ENCODE measurements around the gene MED14.
"Not testable (repeated sequence)": the region's sequence is repeated elsewhere in the genome, so short reads cannot be mapped to it uniquely, and the experiment has no call there.

MED14 gene

GRCh38 chrX:40735325-40736169, at the start of gene MED14:
Gene MED14 (minus strand): TSS chrX:40735542. CDS start chrX:40735412, 130 bp downstream.
- DNase-seq: peak; percentile 95

GRCh38 chrX:40784516-40785151, 49.3 kb upstream of the MED14 start:
- no peak for DNase-seq

GRCh38 chrX:40782644-40783259, 47.4 kb upstream of the MED14 start:
- not testable (repeated sequence) for DNase-seq

- no peak for DNase-seq
These were observed 45.6 kb upstream of the MED14 start for GRCh38 chrX:40780951-40781350.

- DNase-seq: no peak
These were observed 44.7 kb upstream of the MED14 start for GRCh38 chrX:40780082-40780481.

GRCh38 chrX:40778861-40779575, 43.7 kb upstream of the MED14 start:
- no peak for DNase-seq

- no peak for DNase-seq
These were observed 38.5 kb upstream of the MED14 start for GRCh38 chrX:40773809-40774208.

- DNase-seq: no peak
These were observed 37.8 kb upstream of the MED14 start for GRCh38 chrX:40773188-40773587.

GRCh38 chrX:40772290-40772689, 36.9 kb upstream of the MED14 start:
- DNase-seq: no peak

- DNase-seq: no peak
These were observed 26.4 kb upstream of the MED14 start for GRCh38 chrX:40761762-40762161.

GRCh38 chrX:40759374-40759773, 24.0 kb upstream of the MED14 start:
- DNase-seq: no peak

- no peak for DNase-seq
These were observed 21.7 kb upstream of the MED14 start for GRCh38 chrX:40757058-40757457.

- no peak for DNase-seq
These were observed 20.2 kb upstream of the MED14 start for GRCh38 chrX:40755291-40756249.

- DNase-seq: no peak
These were observed 14.5 kb upstream of the MED14 start for GRCh38 chrX:40749681-40750494.

GRCh38 chrX:40748977-40749376, 13.6 kb upstream of the MED14 start:
- DNase-seq: no peak

- DNase-seq: no peak
These were observed 11.2 kb upstream of the MED14 start for GRCh38 chrX:40746521-40746920.

GRCh38 chrX:40736170-40736505, 796 bp upstream of the MED14 start:
- no peak for DNase-seq

- peak; percentile 61 for DNase-seq
These were observed 394 bp downstream of the MED14 start for GRCh38 chrX:40734971-40735324.

GRCh38 chrX:40733706-40734105, 1.6 kb downstream of the MED14 start:
- no peak for DNase-seq

- DNase-seq: not testable (repeated sequence)
These were observed 2.8 kb downstream of the MED14 start for GRCh38 chrX:40732499-40732898.

Data from CD4-positive, alpha-beta T cell treated with Interleukin-17A for 4 hours (primary cell).